Fibroblast of mammary gland (primary cell): ENCODE measurements around the gene FCAMR.

ENCODE experiments used
- DNase-seq: peaks from one replicate; pipeline ENCODE4 v3.0.0-alpha.2; 2010; ENCODE audit warnings: low read depth
- H3K4me3 ChIP-seq: 2 replicates; pipeline ENCODE4 v1.5.1; 2011; ENCODE audit warnings: low read depth, mild to moderate bottlenecking, low read length, moderate library complexity; ENCODE audit not compliant: control insufficient read depth
- TF ChIP-seq, protein P1 (sequence below): conservative IDR thresholded peaks from 2 replicates; pipeline ENCODE4 v1.5.1; 2011; ENCODE audit warnings: low read depth, low read length, inconsistent platforms; ENCODE audit not compliant: control insufficient read depth, insufficient read depth

The FCAMR gene

GRCh38 chr1:206913766-206914537 is 56.3 kb downstream of the FCAMR start:
- no peak overlapping the region for H3K4me3 ChIP-seq
- no peak for DNase-seq
- TF ChIP-seq, protein P1, sequence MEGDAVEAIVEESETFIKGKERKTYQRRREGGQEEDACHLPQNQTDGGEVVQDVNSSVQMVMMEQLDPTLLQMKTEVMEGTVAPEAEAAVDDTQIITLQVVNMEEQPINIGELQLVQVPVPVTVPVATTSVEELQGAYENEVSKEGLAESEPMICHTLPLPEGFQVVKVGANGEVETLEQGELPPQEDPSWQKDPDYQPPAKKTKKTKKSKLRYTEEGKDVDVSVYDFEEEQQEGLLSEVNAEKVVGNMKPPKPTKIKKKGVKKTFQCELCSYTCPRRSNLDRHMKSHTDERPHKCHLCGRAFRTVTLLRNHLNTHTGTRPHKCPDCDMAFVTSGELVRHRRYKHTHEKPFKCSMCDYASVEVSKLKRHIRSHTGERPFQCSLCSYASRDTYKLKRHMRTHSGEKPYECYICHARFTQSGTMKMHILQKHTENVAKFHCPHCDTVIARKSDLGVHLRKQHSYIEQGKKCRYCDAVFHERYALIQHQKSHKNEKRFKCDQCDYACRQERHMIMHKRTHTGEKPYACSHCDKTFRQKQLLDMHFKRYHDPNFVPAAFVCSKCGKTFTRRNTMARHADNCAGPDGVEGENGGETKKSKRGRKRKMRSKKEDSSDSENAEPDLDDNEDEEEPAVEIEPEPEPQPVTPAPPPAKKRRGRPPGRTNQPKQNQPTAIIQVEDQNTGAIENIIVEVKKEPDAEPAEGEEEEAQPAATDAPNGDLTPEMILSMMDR = no peak

DNA sequence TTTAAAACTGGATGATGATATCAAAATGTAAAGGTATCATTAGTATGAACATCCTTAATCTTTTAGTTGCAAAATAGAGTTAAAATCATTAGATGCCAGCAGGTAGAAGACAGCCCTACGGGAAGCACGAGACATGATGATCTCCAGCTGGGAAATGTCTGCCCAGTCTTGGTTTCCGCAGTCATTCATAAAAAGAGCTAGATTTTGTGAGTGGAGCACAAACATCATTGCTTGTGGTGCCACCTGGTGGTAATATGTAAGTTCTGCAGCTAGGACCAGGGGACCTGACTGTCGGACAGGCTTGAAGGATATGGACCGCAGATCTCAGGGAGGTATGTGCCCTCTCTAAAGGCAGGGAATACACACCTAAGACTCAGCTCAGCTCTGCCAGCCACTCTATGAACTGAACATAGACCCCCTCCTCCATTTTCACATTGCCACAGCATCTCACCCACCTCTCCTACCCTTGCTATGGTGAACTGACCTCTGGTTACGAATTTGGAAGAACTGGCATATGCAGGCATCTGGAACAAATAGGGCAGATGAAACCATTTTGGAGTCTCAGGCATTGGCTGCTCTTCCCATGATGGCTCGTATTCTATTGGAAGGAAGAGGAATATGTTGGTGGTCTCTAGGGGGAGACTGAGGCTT is 57.7 kb downstream of the FCAMR start:
- peak; percentile 79 for DNase-seq
- no peak overlapping the region for H3K4me3 ChIP-seq
- TF ChIP-seq, protein P1 = peak; percentile 80

GRCh38 chr1:206911064-206911663 is 59.1 kb downstream of the FCAMR start:
- DNase-seq = peak; percentile 81
- no peak overlapping the region for H3K4me3 ChIP-seq
- TF ChIP-seq, protein P1 = peak; percentile 72

DNA sequence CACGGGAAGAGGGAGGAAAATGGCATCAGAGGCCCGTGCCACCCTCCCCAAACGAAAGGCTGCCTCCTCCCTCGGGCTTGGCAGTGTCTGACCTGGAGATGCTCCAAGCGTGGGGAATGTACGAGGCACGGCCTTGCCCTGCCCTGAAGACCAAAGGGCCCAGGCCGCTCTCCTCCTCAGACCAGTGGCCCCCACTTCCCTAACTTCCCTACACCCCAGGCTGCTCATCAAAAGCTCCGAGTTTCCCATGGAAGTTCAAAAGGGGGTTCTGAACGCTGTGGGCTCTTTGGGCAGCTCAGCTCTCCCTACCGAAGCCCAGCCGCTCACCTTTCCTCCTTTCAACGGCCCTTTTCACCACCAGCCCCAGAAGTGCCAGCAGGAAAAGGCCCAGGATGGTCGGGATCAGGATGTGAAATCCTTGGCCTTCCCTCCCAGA is 60.4 kb downstream of the FCAMR start:
- TF ChIP-seq, protein P1 = no peak
- peak overlapping the region; percentile 36 for H3K4me3 ChIP-seq
- DNase-seq = no peak

- no peak for DNase-seq
- TF ChIP-seq, protein P1 = no peak
- H3K4me3 ChIP-seq = peak overlapping the region; percentile 36
These were observed 60.9 kb downstream of the FCAMR start for GRCh38 chr1:206909161-206909882.

DNA sequence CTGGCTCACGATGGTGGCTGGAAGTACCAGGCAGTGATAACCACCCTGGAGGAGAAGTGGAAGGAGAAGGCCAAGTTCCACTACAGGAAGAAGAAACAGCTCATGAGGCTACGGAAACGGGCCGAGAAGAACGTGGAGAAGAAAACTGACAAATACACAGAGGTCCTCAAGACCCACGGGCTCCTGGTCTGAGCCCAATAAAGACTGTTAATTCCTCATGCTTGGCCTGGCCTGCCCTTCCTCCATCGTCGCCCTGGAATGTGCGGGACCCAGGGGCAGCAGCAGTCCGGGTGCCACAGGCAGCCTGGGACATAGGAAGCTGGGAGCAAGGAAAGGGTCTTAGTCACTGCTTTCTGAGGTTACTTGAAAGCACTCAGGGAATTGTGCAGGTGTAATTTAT is 62.2 kb downstream of the FCAMR start:
- TF ChIP-seq, protein P1 = no peak
- DNase-seq = no peak
- no peak overlapping the region for H3K4me3 ChIP-seq
